Mesenchymal stem cell (in vitro differentiated cells and primary cell): ENCODE data around the gene MEGF11.
A peak's percentile ranks its signal among the peaks of the same experiment; 100 is the strongest.

Source experiments
- DNase-seq: peaks from one replicate; pipeline ENCODE4 v3.0.0-alpha.2; 2013
- H2AFZ ChIP-seq: one replicate; pipeline ENCODE4 v1.6.1; 2013; ENCODE audit warnings: low read depth, mild to moderate bottlenecking, control low read depth, inconsistent platforms, low read length, moderate library complexity
- H2AK5ac ChIP-seq: 2 replicates; pipeline ENCODE4 v1.6.1; 2013; ENCODE audit warnings: low read length, moderate library complexity, mild to moderate bottlenecking, inconsistent platforms; ENCODE audit not compliant: severe bottlenecking
- H2BK120ac ChIP-seq: one replicate; pipeline ENCODE4 v1.6.1; 2013; ENCODE audit warnings: low read depth, mild to moderate bottlenecking, inconsistent platforms, low read length, moderate library complexity
- H2BK12ac ChIP-seq, 2 experiments: one replicate each; pipeline ENCODE4 v1.6.1; 2013; ENCODE audit warnings: inconsistent platforms in 2 of 2, low read length in 2 of 2, mild to moderate bottlenecking in 2 of 2, moderate library complexity in 2 of 2, control low read depth in 1 of 2
- H2BK15ac ChIP-seq: one replicate; pipeline ENCODE4 v1.6.1; 2013; ENCODE audit warnings: mild to moderate bottlenecking, low read depth, inconsistent platforms; ENCODE audit not compliant: poor library complexity, severe bottlenecking
- H2BK5ac ChIP-seq: 2 replicates; pipeline ENCODE4 v1.6.1; 2013; ENCODE audit warnings: low read depth, mild to moderate bottlenecking, low read length, control low read depth, inconsistent platforms; ENCODE audit not compliant: poor library complexity, severe bottlenecking
- H3K14ac ChIP-seq, 2 experiments: one replicate each; pipeline ENCODE4 v1.6.1; 2013; ENCODE audit warnings: inconsistent platforms in 2 of 2, low read length in 2 of 2, control low read depth in 1 of 2, mild to moderate bottlenecking in 1 of 2, moderate library complexity in 1 of 2
- H3K18ac ChIP-seq, 2 experiments: one replicate each; pipeline ENCODE4 v1.6.1; 2013; ENCODE audit warnings: inconsistent platforms in 2 of 2, low read length in 2 of 2, control low read depth in 1 of 2, low read depth in 1 of 2, mild to moderate bottlenecking in 1 of 2
- H3K23ac ChIP-seq, 2 experiments: one replicate each; pipeline ENCODE4 v1.6.1; 2013; ENCODE audit warnings: inconsistent platforms in 2 of 2, low read length in 2 of 2, mild to moderate bottlenecking in 2 of 2, moderate library complexity in 2 of 2, control low read depth in 1 of 2
- H3K27ac ChIP-seq: 2 replicates; pipeline ENCODE4 v1.5.1; 2013; ENCODE audit warnings: mild to moderate bottlenecking, moderate library complexity, low read length, control low read depth, inconsistent platforms; ENCODE audit not compliant: poor library complexity, severe bottlenecking
- H3K27me3 ChIP-seq, 2 experiments: 2 replicates each; pipeline versions ENCODE4 v1.6.1 to v1.7.0; 2013; ENCODE audit warnings: low read length in 2 of 2, mild to moderate bottlenecking in 2 of 2, moderate library complexity in 2 of 2, control low read depth in 1 of 2, inconsistent platforms in 1 of 2; ENCODE audit not compliant: control insufficient read depth in 1 of 2, insufficient read depth in 1 of 2
- H3K36me3 ChIP-seq, 2 experiments: 2 replicates each; pipeline versions ENCODE4 v1.6.1 to v1.7.0; 2013; ENCODE audit warnings: low read length in 2 of 2, control low read depth in 1 of 2, inconsistent platforms in 1 of 2, low read depth in 1 of 2, mild to moderate bottlenecking in 1 of 2; ENCODE audit not compliant: insufficient read depth in 2 of 2, control insufficient read depth in 1 of 2
- H3K4ac ChIP-seq, 2 experiments: one replicate each; pipeline ENCODE4 v1.6.1; 2013; ENCODE audit warnings: inconsistent platforms in 2 of 2, low read length in 2 of 2, mild to moderate bottlenecking in 2 of 2, moderate library complexity in 2 of 2, control low read depth in 1 of 2, low read depth in 1 of 2
- H3K4me1 ChIP-seq: 2 replicates; pipeline ENCODE4 v1.6.1; 2013; ENCODE audit warnings: low read depth, low read length, control low read depth; ENCODE audit not compliant: control insufficient read depth, insufficient read depth
- H3K4me2 ChIP-seq: 2 replicates; pipeline ENCODE4 v1.6.1; 2013; ENCODE audit warnings: low read length, mild to moderate bottlenecking, inconsistent platforms; ENCODE audit not compliant: poor library complexity, severe bottlenecking
- H3K4me3 ChIP-seq, 2 experiments: 2 replicates each; pipeline versions ENCODE4 v1.5.1 to v1.7.0; 2013; ENCODE audit warnings: low read length in 2 of 2, mild to moderate bottlenecking in 2 of 2, control low read depth in 1 of 2, low read depth in 1 of 2; ENCODE audit not compliant: insufficient read depth in 1 of 2
- H3K79me1 ChIP-seq: replicated peaks from 2 replicates; pipeline ENCODE4 v1.6.1; 2013; ENCODE audit warnings: mild to moderate bottlenecking, control low read depth, low read length, inconsistent platforms; ENCODE audit not compliant: poor library complexity, severe bottlenecking
- H3K9ac ChIP-seq: 2 replicates; pipeline ENCODE4 v1.7.0; 2013; ENCODE audit warnings: mild to moderate bottlenecking, low read length, moderate library complexity
- H3K9me3 ChIP-seq: 2 replicates; pipeline ENCODE4 v1.7.0; 2013; ENCODE audit warnings: mild to moderate bottlenecking, low read length; ENCODE audit not compliant: control insufficient read depth
- H4K8ac ChIP-seq: one replicate; pipeline ENCODE4 v1.6.1; 2013; ENCODE audit warnings: inconsistent platforms, mild to moderate bottlenecking, low read length, moderate library complexity
- H4K91ac ChIP-seq: one replicate; pipeline ENCODE4 v1.6.1; 2013; ENCODE audit warnings: mild to moderate bottlenecking, low read length, inconsistent platforms
- WGBS: methylation state at CpG from one replicate; pipeline ENCODE4 v1.1.7; 2013; ENCODE audit warnings: mixed read lengths; 5-methylcytosine and 5-hydroxymethylcytosine counted together

Gene MEGF11

DNA sequence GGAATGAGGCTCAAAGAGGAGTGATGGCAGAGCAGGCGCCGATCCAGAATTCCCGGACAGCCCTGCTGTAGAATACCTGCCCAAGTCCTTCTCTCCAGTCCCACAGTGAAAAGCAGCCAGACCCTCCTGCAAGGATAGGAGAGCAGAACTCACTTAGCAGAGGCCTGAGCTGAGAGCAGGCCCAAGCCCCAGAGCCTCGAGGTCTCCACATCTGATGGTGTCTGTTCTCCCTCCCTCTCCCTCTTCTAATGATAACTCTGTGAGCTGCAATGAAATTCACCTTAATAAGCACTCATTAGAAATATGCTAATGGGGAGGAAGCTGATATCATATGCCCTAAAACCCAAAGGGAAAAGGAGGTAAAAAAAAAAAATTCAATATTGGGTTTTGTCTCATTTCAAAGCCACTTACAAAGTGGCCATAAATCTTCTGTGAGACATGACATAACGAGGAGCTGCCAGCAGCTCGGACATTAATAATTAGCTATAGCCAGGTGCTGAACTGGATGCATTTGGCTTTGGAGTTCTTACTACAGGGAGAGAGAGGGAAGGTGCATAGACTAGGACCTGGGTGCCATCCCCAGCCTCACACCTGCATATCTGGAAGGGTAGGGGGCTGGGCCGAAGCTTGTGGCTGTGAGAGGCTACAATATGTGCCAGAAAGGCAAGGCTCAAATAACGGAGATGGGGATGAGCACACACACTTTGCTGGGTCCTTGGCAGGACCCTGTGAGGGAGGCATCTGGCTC lies 108.4 kb downstream of the MEGF11 start:
- no peak overlapping the region for H2BK5ac ChIP-seq
- no peaks in the 10 kb centered on the region for H3K36me3 ChIP-seq
- no peak overlapping the region for H3K18ac ChIP-seq
- no peak overlapping the region for H2BK12ac ChIP-seq
- H3K9ac ChIP-seq: no peak overlapping the region
- peaks cover 3% of the 10 kb centered on the region for H3K4me1 ChIP-seq
- H2BK120ac ChIP-seq: no peak overlapping the region
- H4K91ac ChIP-seq: no peak overlapping the region
- no peaks in the 10 kb centered on the region for H3K79me1 ChIP-seq
- no peak overlapping the region for H4K8ac ChIP-seq
- H2AFZ ChIP-seq: no peak overlapping the region
- WGBS: 68% methylated on average over 8 of the region's 8 CpGs
- no peak overlapping the region for H2AK5ac ChIP-seq
- H3K27ac ChIP-seq: no peak overlapping the region
- DNase-seq: no peak
- no peak overlapping the region for H3K14ac ChIP-seq
- H3K4ac ChIP-seq: no peak overlapping the region
- no peak overlapping the region for H3K4me3 ChIP-seq
- H3K23ac ChIP-seq: peak overlapping the region in 1 of 2 experiments; percentile 84
- H3K27me3 ChIP-seq: peaks cover 69 to 93% of the 10 kb centered on the region in 2 experiments
- no peak overlapping the region for H3K4me2 ChIP-seq
- H3K9me3 ChIP-seq: no peaks in the 10 kb centered on the region
- H2BK15ac ChIP-seq: no peak overlapping the region

DNA sequence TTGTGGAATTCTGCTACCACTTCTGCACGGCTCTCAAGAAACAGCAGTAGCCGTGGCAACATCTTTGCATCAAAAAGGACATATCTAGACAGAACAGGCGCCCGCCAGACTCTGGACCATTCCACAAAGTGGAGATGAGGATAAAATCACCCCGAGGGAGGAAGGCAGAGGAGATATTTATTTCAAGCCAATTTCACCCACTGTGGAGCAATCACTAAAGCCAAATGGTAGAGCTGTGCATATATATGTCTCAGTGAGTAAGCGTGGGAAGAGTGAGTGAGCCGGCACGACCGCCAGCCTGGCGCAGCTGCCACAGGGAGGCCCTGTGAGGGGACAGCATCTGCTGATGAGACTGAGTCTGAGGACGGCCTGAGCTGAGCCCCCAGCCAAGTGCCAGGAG lies 111.3 kb downstream of the MEGF11 start:
- WGBS: 86% methylated on average over 11 of the region's 11 CpGs
- H2BK120ac ChIP-seq: no peak overlapping the region

DNA sequence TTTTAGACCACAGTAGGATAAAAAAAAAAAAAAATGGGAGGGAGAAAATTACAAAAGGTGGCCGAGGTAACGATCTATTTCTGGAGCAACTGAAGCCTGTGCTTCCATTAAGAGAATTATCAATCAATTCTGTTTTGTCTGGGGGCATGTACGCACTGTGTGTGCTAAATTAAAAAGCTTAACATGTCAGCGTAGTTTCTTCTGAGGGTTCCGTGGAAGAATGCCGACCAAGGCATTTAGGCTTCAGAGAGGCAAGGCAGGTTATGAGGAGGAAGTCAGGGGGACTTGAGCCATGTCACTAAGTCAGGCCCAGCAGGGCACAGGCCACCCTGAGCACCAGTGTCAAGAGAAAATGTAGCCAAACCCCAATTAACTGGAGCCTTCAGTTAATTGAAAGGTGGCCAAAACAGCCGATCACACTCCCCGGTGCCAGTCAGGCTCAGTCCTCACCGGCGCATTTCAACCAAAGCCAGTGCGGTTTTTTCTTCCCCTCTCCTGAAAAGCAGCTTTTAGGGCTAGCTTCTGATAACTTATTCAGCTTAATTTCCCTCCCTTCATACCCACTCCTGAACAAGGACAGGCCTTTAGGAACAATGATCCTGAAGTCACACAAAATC lies 113.9 kb downstream of the MEGF11 start:
- H3K14ac ChIP-seq: no peak overlapping the region
- 86% methylated on average over 11 of the region's 11 CpGs for WGBS
- no peak for DNase-seq
- H3K4me2 ChIP-seq: no peak overlapping the region
- peaks cover 51 to 88% of the 10 kb centered on the region in 2 experiments for H3K27me3 ChIP-seq
- no peak overlapping the region for H4K91ac ChIP-seq
- no peak overlapping the region for H3K4ac ChIP-seq
- H3K4me3 ChIP-seq: no peak overlapping the region
- no peak overlapping the region for H3K9ac ChIP-seq
- H2BK5ac ChIP-seq: no peak overlapping the region
- no peaks in the 10 kb centered on the region for H3K36me3 ChIP-seq
- no peak overlapping the region for H2BK12ac ChIP-seq
- H3K9me3 ChIP-seq: no peaks in the 10 kb centered on the region
- H3K27ac ChIP-seq: no peak overlapping the region
- no peaks in the 10 kb centered on the region for H3K79me1 ChIP-seq
- no peak overlapping the region for H2AK5ac ChIP-seq
- H2AFZ ChIP-seq: no peak overlapping the region
- H3K23ac ChIP-seq: no peak overlapping the region
- no peak overlapping the region for H2BK120ac ChIP-seq
- H2BK15ac ChIP-seq: no peak overlapping the region
- H3K4me1 ChIP-seq: no peaks in the 10 kb centered on the region
- H4K8ac ChIP-seq: no peak overlapping the region
- no peak overlapping the region for H3K18ac ChIP-seq

More for the DNA sequence above, 111.3 kb downstream of the MEGF11 start:
- H2AFZ ChIP-seq: no peak overlapping the region
- no peak overlapping the region for H4K8ac ChIP-seq
- no peak overlapping the region for H2BK15ac ChIP-seq
- no peak overlapping the region for H4K91ac ChIP-seq
- H3K27ac ChIP-seq: no peak overlapping the region
- no peak overlapping the region for H3K4me3 ChIP-seq
- no peak overlapping the region for H2BK5ac ChIP-seq
- H3K23ac ChIP-seq: no peak overlapping the region
- no peaks in the 10 kb centered on the region for H3K36me3 ChIP-seq
- H3K9me3 ChIP-seq: no peaks in the 10 kb centered on the region
- H3K4me1 ChIP-seq: peaks cover 3% of the 10 kb centered on the region
- DNase-seq: no peak
- no peak overlapping the region for H3K4ac ChIP-seq
- no peak overlapping the region for H3K4me2 ChIP-seq
- no peak overlapping the region for H2BK12ac ChIP-seq
- peaks cover 59 to 88% of the 10 kb centered on the region in 2 experiments for H3K27me3 ChIP-seq
- H3K18ac ChIP-seq: no peak overlapping the region
- no peaks in the 10 kb centered on the region for H3K79me1 ChIP-seq
- H3K9ac ChIP-seq: no peak overlapping the region
- no peak overlapping the region for H3K14ac ChIP-seq
- H2AK5ac ChIP-seq: no peak overlapping the region

DNA sequence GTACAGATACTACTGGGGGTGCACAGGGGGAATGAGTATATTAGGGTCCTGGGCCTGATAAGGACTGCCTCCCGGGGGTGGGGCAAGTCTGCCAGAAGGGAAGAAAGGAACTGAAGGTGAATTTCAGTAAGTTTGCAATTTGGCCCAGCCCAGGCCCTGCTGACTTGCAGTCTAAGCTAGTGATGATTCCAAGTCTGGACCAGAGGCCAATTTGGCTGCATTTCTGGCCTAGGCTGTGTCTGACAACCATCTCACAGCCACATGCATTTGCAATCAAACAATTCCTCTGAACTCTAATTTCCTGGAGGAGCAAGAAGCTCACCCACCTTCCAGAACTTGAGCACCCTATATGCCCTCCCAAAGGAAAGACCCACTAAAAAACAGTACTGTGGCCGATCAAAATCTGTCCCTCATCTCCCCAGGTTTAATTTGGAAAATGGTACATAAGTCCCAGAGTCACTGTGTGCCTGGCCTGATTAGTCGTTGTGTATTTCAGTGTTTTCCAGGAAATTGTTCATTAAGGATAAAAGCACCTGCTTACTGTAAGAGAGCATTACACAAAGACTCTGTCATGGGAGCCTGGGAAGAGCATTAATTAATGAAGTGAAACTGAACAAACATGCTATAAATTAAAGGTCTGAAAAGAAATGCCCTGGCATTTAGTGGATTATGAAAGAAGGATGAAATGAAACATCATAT lies 114.5 kb downstream of the MEGF11 start:
- Histone ChIP-seq H4K8ac (no peak overlapping the region), H3K4me1 (no peaks in the 10 kb centered on the region), H2BK5ac (no peak overlapping the region), H3K23ac (no peak overlapping the region), H3K4ac (no peak overlapping the region), H3K18ac (no peak overlapping the region), H2BK12ac (no peak overlapping the region), H3K9me3 (no peaks in the 10 kb centered on the region), H3K79me1 (no peaks in the 10 kb centered on the region), H2AK5ac (no peak overlapping the region), H3K36me3 (no peaks in the 10 kb centered on the region), H3K9ac (no peak overlapping the region), H2AFZ (no peak overlapping the region), H3K27me3 (peaks cover 47 to 88% of the 10 kb centered on the region in 2 experiments), H3K4me3 (no peak overlapping the region), H3K27ac (no peak overlapping the region), H3K4me2 (no peak overlapping the region), H2BK120ac (no peak overlapping the region), H2BK15ac (no peak overlapping the region), H4K91ac (no peak overlapping the region), H3K14ac (no peak overlapping the region)
- DNase-seq: no peak
- WGBS: 69% methylated on average over 3 of the region's 3 CpGs
